ENCODE results near the gene SECISBP2.

The SECISBP2 gene

DNA sequence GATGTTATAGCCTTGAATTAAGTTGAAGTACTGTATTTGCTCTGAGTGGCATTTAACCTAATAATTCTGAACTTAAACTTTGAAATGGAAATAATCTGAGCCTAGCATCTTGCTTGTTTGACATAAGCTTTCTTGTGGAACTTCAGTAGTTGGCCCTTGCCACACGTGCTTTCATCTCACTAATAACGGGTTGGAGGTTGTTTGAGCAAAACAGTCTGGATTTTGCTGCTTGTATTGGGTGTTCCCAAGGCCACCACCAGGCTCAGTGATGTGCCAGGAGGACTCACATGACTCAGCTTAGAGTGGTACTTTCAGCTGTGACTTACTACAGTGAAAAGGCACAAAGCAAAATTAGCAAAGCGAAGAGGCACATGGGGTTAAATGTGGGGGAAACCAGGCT, 35.7 kb downstream of the SECISBP2 start:
- H4K8ac ChIP-seq (ENCODE audit: low read depth, low read length) = no peak overlapping the region
- no peak overlapping the region for H3K4me2 ChIP-seq (ENCODE audit: low read length)
- H3K79me2 ChIP-seq (ENCODE audit: control insufficient read depth, insufficient read depth, low read length, poor library complexity) = no peaks in the 10 kb centered on the region
- no peak overlapping the region for H2AK5ac ChIP-seq (ENCODE audit: low read length)
- no peak overlapping the region for H3K18ac ChIP-seq (ENCODE audit: low read length)
- no peak overlapping the region for H4K12ac ChIP-seq (ENCODE audit: low read depth, low read length)
- no peak overlapping the region for H3K4ac ChIP-seq (ENCODE audit: low read depth, low read length)
- no peak overlapping the region for H2BK12ac ChIP-seq (ENCODE audit: low read length)
- H3K9ac ChIP-seq (ENCODE audit: low read length) = no peak overlapping the region
- no peak for DNase-seq
- H2AFZ ChIP-seq (ENCODE audit: insufficient read depth, low read length, poor library complexity) = no peak overlapping the region
- H3K14ac ChIP-seq (ENCODE audit: low read length) = no peak overlapping the region
- peaks cover 0 to 2% of the 10 kb centered on the region in 2 experiments for H3K4me1 ChIP-seq (ENCODE audit: control insufficient read depth in 1 of 2, insufficient read depth in 2 of 2, low read length in 2 of 2)
- H3K79me1 ChIP-seq (ENCODE audit: low read length) = no peaks in the 10 kb centered on the region
- peaks cover 61 to 78% of the 10 kb centered on the region in 2 experiments for H3K36me3 ChIP-seq (ENCODE audit: control insufficient read depth in 1 of 2, insufficient read depth in 2 of 2, low read length in 2 of 2)
- H3K4me3 ChIP-seq (ENCODE audit: low read depth, low read length) = no peak overlapping the region
- H3K27me3 ChIP-seq (ENCODE audit: insufficient read depth, low read length) = no peaks in the 10 kb centered on the region
- no peak overlapping the region for H3K27ac ChIP-seq (ENCODE audit: low read depth, low read length)
- no peak overlapping the region for H2BK5ac ChIP-seq (ENCODE audit: low read depth, low read length, poor library complexity)
- peaks cover 7% of the 10 kb centered on the region for H3K9me3 ChIP-seq (ENCODE audit: insufficient read depth, low read depth, low read length)
- no peak overlapping the region for H4K91ac ChIP-seq (ENCODE audit: low read depth, low read length)
- WGBS (ENCODE audit: extremely low coverage, insufficient coverage, insufficient read length) = no CpG with 5 or more reads among the region's 3 CpGs
- peak overlapping the region; percentile 47 for H3K23ac ChIP-seq (ENCODE audit: low read length)
- no peak overlapping the region for H2BK120ac ChIP-seq (ENCODE audit: insufficient read depth, low read length, poor library complexity)

DNA sequence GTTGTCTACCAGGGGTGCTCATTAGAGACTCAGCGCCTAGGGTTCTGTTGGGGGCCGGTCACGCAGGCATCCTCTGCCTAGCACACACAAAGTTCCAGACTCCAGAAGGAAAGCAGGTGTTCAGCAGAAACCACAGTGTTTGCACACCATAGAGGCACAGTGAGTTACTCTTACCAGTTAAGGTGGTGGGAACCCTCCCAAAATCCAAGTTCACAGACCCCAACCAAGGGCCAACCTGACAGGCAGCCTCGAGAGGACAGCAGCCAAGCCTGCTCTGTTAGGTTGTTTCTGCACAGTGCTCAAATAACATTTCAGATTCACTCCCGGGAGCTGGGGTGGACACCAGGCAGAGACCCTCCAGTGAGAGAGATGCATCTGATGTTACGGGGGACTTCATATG, 36.2 kb downstream of the SECISBP2 start:
- Histone ChIP-seq H3K14ac (ENCODE audit: low read length) (no peak overlapping the region), H3K4me3 (ENCODE audit: low read depth, low read length) (no peak overlapping the region), H2BK12ac (ENCODE audit: low read length) (no peak overlapping the region), H3K4me1 (ENCODE audit: control insufficient read depth in 1 of 2, insufficient read depth in 2 of 2, low read length in 2 of 2) (peaks cover 0 to 2% of the 10 kb centered on the region in 2 experiments), H4K12ac (ENCODE audit: low read depth, low read length) (no peak overlapping the region), H3K36me3 (ENCODE audit: control insufficient read depth in 1 of 2, insufficient read depth in 2 of 2, low read length in 2 of 2) (peaks cover 61 to 78% of the 10 kb centered on the region in 2 experiments), H3K27me3 (ENCODE audit: insufficient read depth, low read length) (no peaks in the 10 kb centered on the region), H3K4me2 (ENCODE audit: low read length) (no peak overlapping the region), H2AK5ac (ENCODE audit: low read length) (no peak overlapping the region), H3K79me2 (ENCODE audit: control insufficient read depth, insufficient read depth, low read length, poor library complexity) (no peaks in the 10 kb centered on the region), H3K9me3 (ENCODE audit: insufficient read depth, low read depth, low read length) (peaks cover 7% of the 10 kb centered on the region), H2BK120ac (ENCODE audit: insufficient read depth, low read length, poor library complexity) (no peak overlapping the region), H3K23ac (ENCODE audit: low read length) (peak overlapping the region; percentile 13), H3K79me1 (ENCODE audit: low read length) (no peaks in the 10 kb centered on the region), H4K91ac (ENCODE audit: low read depth, low read length) (no peak overlapping the region), H3K18ac (ENCODE audit: low read length) (no peak overlapping the region), H3K4ac (ENCODE audit: low read depth, low read length) (no peak overlapping the region), H3K27ac (ENCODE audit: low read depth, low read length) (no peak overlapping the region), H3K9ac (ENCODE audit: low read length) (no peak overlapping the region), H4K8ac (ENCODE audit: low read depth, low read length) (no peak overlapping the region), H2AFZ (ENCODE audit: insufficient read depth, low read length, poor library complexity) (no peak overlapping the region), H2BK5ac (ENCODE audit: low read depth, low read length, poor library complexity) (no peak overlapping the region)
- DNase-seq = no peak
- no CpG with 5 or more reads among the region's 6 CpGs for WGBS (ENCODE audit: extremely low coverage, insufficient coverage, insufficient read length)

DNA sequence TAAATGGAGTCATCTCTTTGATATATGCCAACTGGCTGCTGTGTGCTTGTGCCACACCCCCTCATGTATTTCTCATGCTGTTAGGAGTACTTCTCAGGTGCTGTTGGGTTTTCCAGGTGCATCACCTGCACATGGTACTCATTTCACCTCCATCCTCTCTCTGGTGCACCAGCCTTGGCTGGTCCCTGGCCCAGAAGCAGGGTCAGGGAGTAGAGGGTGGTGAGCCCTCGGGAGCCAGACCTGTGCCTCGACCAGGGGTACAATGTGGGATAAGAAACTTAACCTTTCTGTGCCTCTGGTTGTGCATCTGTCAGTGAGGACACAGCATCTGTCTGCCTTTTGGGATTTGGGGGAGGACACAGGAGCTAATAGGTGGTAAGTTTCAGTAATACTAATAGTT, 38.5 kb downstream of the SECISBP2 start:
- H3K79me1 ChIP-seq (ENCODE audit: low read length) = no peaks in the 10 kb centered on the region
- no peak for DNase-seq
- H3K79me2 ChIP-seq (ENCODE audit: control insufficient read depth, insufficient read depth, low read length, poor library complexity) = no peaks in the 10 kb centered on the region
- no peak overlapping the region for H2BK12ac ChIP-seq (ENCODE audit: low read length)
- H3K18ac ChIP-seq (ENCODE audit: low read length) = no peak overlapping the region
- no peak overlapping the region for H3K27ac ChIP-seq (ENCODE audit: low read depth, low read length)
- H2AK5ac ChIP-seq (ENCODE audit: low read length) = no peak overlapping the region
- no peak overlapping the region for H4K12ac ChIP-seq (ENCODE audit: low read depth, low read length)
- no peak overlapping the region for H2BK120ac ChIP-seq (ENCODE audit: insufficient read depth, low read length, poor library complexity)
- H3K9me3 ChIP-seq (ENCODE audit: insufficient read depth, low read depth, low read length) = peaks cover 3% of the 10 kb centered on the region
- H3K4me1 ChIP-seq (ENCODE audit: control insufficient read depth in 1 of 2, insufficient read depth in 2 of 2, low read length in 2 of 2) = peaks cover 0 to 2% of the 10 kb centered on the region in 2 experiments
- H3K9ac ChIP-seq (ENCODE audit: low read length) = no peak overlapping the region
- WGBS (ENCODE audit: extremely low coverage, insufficient coverage, insufficient read length) = no CpG with 5 or more reads among the region's 2 CpGs
- H2AFZ ChIP-seq (ENCODE audit: insufficient read depth, low read length, poor library complexity) = no peak overlapping the region
- H3K4ac ChIP-seq (ENCODE audit: low read depth, low read length) = no peak overlapping the region
- no peak overlapping the region for H3K4me3 ChIP-seq (ENCODE audit: low read depth, low read length)
- no peak overlapping the region for H3K14ac ChIP-seq (ENCODE audit: low read length)
- no peak overlapping the region for H3K4me2 ChIP-seq (ENCODE audit: low read length)
- H3K27me3 ChIP-seq (ENCODE audit: insufficient read depth, low read length) = no peaks in the 10 kb centered on the region
- H3K36me3 ChIP-seq (ENCODE audit: control insufficient read depth in 1 of 2, insufficient read depth in 2 of 2, low read length in 2 of 2) = peaks cover 49 to 74% of the 10 kb centered on the region in 2 experiments
- H3K23ac ChIP-seq (ENCODE audit: low read length) = no peak overlapping the region
- H4K8ac ChIP-seq (ENCODE audit: low read depth, low read length) = no peak overlapping the region
- H2BK5ac ChIP-seq (ENCODE audit: low read depth, low read length, poor library complexity) = no peak overlapping the region
- no peak overlapping the region for H4K91ac ChIP-seq (ENCODE audit: low read depth, low read length)

DNA sequence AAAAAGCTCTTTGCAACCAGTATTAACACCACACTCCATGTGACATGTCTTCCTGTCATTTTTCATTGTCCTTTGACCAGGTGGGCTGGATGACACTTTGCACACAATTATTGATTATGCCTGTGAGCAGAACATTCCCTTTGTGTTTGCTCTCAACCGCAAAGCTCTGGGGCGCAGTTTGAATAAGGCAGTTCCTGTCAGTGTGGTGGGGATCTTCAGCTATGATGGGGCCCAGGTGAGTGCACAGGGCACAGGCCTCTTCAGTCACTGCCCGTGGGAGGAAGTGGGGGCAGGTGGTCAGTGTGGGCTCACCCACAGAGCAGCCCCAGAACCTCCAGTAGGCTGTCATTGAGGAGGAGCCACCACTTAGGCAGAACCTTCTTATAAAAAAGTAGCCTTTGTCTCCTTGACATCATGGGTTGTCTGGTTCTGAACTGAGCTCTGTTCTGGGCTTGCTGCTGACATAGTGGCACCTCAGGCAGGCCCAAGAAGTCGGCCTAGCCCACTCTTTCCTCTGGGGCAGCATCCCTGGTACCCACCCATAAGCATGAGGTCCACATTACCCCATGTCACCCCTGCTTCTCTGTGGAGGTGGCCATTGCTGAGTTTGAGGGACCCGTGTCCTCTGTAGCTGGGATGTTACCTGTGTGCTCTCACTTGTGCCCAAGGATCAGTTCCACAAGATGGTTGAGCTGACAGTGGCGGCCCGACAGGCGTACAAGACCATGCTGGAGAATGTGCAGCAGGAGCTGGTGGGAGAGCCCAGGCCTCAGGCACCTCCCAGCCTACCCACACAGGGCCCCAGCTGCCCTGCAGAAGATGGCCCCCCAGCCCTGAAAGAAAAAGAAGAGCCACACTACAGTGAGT, 39.3 kb downstream of the SECISBP2 start:
- H3K27me3 ChIP-seq (ENCODE audit: insufficient read depth, low read length) = no peaks in the 10 kb centered on the region
- no peak overlapping the region for H4K12ac ChIP-seq (ENCODE audit: low read depth, low read length)
- H3K9me3 ChIP-seq (ENCODE audit: insufficient read depth, low read depth, low read length) = peaks cover 5% of the 10 kb centered on the region
- H2BK5ac ChIP-seq (ENCODE audit: low read depth, low read length, poor library complexity) = no peak overlapping the region
- H3K4me1 ChIP-seq (ENCODE audit: control insufficient read depth in 1 of 2, insufficient read depth in 2 of 2, low read length in 2 of 2) = peaks cover 0 to 2% of the 10 kb centered on the region in 2 experiments
- no peak overlapping the region for H2BK120ac ChIP-seq (ENCODE audit: insufficient read depth, low read length, poor library complexity)
- no peak overlapping the region for H2AK5ac ChIP-seq (ENCODE audit: low read length)
- no peak overlapping the region for H3K4me3 ChIP-seq (ENCODE audit: low read depth, low read length)
- H3K36me3 ChIP-seq (ENCODE audit: control insufficient read depth in 1 of 2, insufficient read depth in 2 of 2, low read length in 2 of 2) = peaks cover 49 to 75% of the 10 kb centered on the region in 2 experiments
- no peak for DNase-seq
- no peaks in the 10 kb centered on the region for H3K79me1 ChIP-seq (ENCODE audit: low read length)
- H3K27ac ChIP-seq (ENCODE audit: low read depth, low read length) = no peak overlapping the region
- H3K23ac ChIP-seq (ENCODE audit: low read length) = no peak overlapping the region
- H2AFZ ChIP-seq (ENCODE audit: insufficient read depth, low read length, poor library complexity) = no peak overlapping the region
- H3K79me2 ChIP-seq (ENCODE audit: control insufficient read depth, insufficient read depth, low read length, poor library complexity) = no peaks in the 10 kb centered on the region
- H3K9ac ChIP-seq (ENCODE audit: low read length) = no peak overlapping the region
- no peak overlapping the region for H4K8ac ChIP-seq (ENCODE audit: low read depth, low read length)
- no peak overlapping the region for H3K18ac ChIP-seq (ENCODE audit: low read length)
- no peak overlapping the region for H4K91ac ChIP-seq (ENCODE audit: low read depth, low read length)
- no CpG with 5 or more reads among the region's 8 CpGs for WGBS (ENCODE audit: extremely low coverage, insufficient coverage, insufficient read length)
- H3K4ac ChIP-seq (ENCODE audit: low read depth, low read length) = no peak overlapping the region
- H3K4me2 ChIP-seq (ENCODE audit: low read length) = no peak overlapping the region
- no peak overlapping the region for H2BK12ac ChIP-seq (ENCODE audit: low read length)
- no peak overlapping the region for H3K14ac ChIP-seq (ENCODE audit: low read length)
